HG03135 (cell line): ENCODE measurements around the gene MTG1.
"Not testable (repeated sequence)": the region's sequence is repeated elsewhere in the genome, so short reads cannot be mapped to it uniquely, and the experiment has no call there.

Experiments used
- ATAC-seq: cut with Tn5 transposase; IDR thresholded peaks from one replicate; pipeline ENCODE4 v1.9.1; 2021; ENCODE audit warnings: mild to moderate bottlenecking, moderate library complexity; ENCODE audit not compliant: unreplicated experiment

The MTG1 gene

DNA sequence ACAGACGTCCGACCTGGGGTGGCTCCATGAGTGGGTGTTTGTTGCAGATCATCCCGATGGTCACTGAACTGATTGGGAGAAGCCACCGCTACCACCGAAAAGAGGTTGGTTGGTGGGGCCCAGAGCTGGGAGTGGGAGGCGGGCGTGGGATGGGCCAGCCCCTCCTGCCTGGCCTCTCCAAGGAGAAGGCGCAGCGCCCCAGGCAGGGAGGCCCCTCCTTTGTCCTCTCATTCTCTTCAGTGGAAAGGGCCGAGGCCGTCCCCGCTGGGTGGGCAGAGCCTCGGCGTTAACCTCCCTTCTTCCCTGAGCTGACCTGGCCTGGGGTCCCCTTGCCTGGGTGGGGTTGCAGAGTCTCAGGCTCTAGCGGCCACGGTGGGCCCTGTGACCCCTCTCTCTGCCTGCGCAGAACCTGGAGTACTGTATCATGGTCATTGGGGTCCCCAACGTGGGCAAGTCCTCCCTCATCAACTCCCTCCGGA is 5.2 kb downstream of the MTG1 start:
- no peak for ATAC-seq

DNA sequence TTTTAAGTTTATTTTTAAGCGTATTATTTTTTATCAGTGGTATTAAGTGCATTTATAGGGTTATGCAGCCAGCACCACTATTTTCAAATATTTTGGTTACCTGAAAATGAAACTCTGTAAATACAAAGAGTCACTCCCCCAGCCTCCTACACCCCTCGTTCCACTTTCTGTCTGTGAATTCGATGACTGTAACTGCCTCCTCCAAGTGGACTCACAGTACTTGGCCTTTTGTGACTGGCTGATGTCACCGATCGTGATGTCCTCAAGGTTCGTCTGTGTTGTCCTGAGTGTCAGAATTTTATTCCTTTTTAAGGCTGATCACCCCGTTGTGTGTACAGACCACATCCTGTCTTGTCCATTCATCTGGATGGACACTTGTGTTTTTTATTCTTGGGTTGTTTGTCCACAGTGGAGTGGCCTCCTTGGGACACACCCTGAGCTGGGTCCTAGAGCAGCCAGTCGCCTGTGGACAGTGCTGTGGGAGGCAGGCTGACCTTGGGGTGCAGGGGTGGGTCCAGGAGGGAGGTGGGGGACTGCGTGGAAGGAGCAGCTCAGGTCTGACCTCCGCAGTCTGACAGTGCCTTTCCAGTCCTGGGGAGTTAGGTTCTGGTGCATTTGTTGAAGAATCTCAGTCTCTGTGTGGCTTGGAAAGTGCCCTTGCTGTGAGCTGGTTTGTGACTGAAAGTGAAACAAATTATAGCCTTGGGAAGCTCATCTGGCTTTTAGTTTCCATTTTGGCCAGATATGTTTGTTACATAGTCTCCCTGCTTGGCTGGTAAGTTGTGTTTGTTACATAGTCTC is 6.9 kb downstream of the MTG1 start:
- peak; percentile 72 for ATAC-seq

DNA sequence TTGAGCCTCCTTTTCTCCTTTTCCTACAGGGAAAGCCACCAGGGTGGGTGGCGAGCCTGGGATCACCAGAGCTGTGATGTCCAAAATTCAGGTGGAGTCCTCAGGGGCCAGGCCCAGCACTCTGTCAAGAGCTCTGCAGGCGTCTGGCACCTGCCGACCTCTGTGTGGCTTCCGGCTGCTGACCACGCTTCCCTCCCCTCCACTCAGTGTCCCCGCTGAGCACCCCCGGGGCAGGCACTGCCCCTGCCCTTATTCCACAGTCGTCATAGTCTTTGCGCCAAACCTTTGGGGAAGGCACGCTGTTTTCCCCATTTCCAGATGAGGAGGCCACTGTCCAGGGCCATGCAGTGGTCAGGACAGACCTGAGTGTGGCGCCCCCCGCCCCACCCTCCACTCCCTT is 7.5 kb downstream of the MTG1 start:
- ATAC-seq, result peak; percentile 2

DNA sequence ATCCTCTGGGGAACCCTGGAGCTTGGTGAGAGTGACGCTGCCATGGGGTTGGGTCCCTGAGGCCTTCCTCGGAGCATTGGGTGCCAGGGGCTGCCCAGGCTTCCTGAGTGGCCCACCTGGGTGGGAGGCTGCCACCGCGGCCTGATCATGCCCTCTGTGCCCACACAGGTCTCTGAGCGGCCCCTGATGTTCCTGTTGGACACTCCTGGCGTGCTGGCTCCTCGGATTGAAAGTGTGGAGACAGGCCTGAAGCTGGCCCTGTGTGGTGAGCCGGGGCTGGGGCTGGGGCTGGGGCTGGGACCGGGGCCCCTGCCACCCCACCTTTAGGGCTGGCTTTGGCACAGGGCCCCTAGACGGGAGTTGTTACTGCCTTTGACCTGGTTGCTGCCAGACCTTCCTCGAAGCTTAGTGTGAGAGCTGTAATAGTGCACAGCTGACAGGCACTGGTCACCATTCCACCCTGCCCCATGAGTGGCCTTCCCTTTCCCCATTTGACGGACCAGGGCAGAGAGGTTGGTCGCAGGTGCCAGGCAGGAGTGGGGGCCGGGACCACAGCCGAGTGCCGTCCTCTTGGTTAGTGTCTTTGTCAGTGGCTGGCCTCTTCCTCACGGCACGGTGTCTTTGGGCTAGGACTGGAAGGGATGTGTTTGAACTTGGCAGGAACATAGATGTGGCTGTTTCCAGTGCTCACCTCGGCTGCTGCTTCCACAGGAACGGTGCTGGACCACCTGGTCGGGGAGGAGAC is 8.2 kb downstream of the MTG1 start:
- ATAC-seq, result no peak

DNA sequence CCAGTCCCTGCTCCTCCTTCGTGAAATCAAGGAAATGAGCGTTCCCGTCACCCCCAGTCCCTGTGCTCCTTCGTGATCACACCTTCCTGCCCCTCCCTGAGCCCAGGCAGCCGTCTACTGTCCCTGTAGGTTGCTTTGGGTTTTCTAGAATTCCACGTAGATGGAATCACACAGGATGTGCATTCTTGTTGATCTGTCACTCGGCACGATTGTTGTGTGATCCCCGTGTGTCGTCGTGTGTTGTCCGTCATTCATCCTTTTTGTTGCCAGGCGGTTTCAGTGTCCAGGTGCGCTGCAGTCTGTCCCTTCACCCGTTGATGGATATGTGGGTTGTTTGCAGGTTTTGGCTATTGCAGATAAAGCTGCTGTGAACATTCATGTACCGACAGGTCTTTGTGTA is 9.4 kb downstream of the MTG1 start:
- no peak for ATAC-seq

DNA sequence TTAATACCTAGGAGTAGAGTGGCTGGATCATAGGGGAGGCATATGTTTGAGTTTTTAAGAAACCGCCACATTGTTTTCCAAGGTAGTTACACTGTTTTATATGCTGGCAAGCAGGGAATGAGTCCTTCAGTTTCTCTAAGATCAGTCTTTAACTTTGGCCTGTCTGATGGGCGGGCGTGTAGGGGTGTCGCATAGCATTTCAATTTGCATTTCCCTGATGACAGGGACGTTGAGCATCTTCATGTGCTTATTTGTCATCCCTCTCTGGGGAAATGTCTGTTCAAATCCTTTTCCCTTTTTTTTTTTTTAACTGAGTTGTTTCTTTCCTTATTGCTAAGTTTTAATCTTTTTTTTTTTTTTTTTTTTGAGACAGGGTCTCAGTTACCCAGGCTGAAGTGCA is 9.8 kb downstream of the MTG1 start:
- ATAC-seq, result no peak

DNA sequence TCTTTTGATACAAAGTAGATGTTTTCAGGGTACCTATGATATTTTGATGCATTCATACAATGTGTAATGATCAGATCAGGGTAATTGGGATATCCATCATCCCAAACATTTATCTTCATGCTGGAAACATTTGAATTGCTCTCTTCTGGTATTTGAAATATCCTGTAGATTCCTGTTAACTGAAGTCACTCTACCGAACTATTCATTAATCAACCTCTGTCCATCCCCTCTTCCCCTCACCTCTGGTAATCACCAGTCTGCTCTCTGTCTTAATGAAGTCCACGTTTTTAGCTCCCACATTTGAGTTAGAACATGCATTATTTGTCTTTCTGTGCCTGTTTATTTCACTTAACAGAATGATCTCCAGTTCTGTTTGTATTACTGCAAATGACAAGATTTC is 11.3 kb downstream of the MTG1 start:
- no peak for ATAC-seq

DNA sequence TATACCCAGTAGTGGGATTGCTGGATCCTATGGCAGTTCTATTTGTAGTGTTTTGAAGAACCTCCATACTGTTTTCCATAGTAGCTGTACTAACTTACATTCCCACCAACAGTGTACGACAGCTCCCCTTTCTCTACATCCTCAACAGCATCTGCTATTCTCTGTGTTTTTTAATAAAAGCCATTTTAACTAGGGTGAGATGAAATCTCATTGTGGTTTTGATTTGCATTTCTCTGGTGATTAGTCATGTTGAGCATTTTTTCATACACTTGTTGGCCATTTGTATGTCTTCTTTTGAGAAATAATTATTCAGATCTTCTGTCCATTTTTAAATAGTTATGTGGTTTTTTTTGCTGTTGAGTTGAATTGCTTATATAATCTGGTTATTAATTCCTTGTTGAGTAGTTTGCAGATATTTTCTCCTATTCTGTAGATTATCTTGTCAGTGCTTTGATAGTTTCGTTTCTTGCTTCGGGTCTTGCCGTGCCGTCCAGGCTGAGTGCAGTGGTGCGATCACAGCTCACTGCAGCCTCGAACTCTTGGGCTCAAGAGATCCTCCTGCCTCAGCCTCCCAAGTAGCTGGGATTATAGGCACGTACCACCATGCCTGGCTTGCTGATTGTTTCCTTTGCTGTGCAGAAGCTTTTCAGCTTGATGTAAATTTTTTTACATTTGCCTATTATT is 12.0 kb downstream of the MTG1 start:
- no peak for ATAC-seq

DNA sequence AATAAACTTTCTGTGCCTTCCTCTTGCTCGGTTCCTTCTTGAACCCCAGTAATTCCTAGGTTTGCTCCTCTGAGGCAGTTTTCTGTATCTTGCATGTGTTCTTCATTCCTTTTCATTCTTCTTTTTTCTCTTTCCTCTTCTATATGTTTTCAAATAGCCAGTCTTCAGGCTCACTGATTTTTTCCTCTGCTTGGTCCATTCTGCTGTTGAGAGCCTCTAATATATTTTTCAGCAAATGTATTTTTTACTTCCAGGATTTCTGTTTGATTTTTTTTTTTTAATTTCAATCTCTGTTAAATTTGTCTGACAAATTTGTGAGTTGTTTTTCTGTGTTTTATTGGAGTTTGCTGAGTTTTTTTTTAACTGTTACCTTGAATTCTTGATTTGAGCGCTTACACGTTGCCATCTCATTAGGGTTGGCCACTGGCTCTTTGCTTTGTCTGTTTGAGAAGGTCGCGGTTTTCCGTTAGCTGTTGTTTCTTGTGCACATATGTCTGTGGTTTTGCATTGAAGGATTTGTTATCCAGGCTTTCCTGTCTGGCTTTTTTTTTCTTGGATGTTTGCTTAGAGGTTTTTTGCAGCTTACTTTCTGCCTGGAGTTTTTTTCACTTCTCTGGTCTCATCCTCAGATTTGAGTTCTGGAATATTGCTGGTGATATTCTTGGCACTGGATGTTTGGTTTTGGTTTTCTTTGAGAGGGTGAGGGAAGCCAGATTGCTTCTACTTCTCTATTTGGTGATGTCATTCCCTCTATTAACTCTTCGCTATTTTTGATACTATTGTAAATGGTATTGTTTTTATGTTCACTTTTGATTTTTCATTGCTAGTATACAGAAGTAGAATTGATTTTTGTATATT is 17.8 kb downstream of the MTG1 start:
- no peak for ATAC-seq

DNA sequence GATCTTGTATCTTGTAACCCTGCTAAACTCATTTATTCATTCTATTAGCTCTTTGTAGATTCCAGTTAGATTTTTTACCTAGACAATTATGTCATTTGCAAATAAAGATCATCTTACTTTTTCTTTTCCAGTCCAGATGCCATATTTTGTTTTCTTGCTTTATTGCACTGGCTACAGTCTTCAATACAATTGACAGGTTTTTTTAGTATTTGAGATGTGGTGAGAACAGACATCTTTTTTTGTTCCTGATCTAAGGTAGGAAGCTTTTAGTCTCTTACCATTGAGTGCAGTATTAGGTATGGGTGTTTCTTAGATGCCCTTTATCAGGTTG is 18.4 kb downstream of the MTG1 start:
- no peak for ATAC-seq

DNA sequence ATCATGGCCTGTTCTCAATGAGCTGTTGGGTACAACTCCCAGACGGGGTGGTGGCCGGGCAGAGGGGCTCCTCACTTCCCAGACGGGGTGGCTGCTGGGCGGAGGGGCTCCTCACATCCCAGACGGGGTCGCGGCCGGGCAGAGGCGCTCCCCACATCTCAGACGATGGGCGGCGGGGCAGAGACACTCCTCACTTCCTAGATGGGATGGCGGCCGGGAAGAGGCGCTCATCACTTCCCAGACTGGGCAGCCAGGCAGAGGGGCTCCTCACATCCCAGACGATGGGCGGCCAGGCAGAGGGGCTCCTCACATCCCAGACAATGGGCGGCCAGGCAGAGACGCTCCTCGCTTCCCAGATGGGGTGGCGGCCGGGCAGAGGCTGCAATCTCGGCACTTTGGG is 20.4 kb downstream of the MTG1 start:
- ATAC-seq, result not testable (repeated sequence)

DNA sequence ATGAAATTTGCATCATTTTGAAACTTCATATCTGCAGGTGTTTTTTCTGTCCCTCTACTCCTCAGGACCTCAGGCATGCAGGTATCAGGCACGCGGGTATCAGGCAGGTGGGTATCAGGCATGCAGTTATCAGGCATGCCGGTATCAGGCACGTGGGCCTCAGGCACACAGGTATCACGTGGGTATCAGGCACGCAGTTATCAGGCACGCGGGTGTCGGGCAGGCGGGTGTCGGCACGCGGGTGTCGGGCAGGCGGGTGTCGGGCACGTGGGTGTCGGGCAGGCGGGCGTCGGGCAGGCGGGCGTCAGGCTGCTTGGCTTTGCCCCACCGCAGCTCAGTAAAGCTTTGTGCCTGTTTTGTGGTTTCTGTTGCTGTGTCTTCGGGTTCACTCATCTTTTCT is 21.8 kb downstream of the MTG1 start:
- no peak for ATAC-seq

DNA sequence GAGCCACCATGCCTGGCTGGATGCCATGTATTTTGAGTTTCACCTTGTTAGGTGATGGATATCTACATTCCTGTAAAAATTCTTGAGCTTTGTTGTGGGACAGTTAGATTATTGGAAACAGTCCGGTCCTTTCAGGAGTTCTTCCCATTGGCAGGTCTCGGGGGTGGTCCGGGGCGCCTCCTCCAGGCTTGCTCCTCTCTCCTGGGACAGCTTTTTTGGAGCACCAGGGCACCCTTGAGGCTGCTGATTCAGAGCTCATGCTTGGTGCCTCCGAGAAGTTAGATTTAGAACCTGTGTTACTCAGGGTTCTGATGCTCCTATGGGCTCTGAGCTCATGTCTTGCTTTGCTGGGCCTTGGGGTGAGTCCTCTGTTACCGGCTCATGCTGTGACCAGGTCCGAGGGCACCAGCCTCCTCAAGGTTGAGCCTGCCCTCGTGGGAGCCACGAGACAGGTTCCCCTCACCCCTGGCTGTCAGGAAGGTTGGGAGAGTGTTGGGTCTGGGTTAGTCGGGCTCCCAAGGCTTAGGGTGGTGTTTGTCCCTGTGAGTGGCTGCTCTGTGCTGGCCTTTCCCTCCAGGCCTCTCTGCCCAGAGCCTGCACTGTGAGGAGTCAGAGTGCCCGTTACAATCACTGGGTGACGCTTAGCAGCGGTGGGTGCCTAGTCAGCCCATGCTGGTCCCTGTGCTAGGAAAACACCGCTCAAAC is 24.5 kb downstream of the MTG1 start:
- ATAC-seq, result no peak

DNA sequence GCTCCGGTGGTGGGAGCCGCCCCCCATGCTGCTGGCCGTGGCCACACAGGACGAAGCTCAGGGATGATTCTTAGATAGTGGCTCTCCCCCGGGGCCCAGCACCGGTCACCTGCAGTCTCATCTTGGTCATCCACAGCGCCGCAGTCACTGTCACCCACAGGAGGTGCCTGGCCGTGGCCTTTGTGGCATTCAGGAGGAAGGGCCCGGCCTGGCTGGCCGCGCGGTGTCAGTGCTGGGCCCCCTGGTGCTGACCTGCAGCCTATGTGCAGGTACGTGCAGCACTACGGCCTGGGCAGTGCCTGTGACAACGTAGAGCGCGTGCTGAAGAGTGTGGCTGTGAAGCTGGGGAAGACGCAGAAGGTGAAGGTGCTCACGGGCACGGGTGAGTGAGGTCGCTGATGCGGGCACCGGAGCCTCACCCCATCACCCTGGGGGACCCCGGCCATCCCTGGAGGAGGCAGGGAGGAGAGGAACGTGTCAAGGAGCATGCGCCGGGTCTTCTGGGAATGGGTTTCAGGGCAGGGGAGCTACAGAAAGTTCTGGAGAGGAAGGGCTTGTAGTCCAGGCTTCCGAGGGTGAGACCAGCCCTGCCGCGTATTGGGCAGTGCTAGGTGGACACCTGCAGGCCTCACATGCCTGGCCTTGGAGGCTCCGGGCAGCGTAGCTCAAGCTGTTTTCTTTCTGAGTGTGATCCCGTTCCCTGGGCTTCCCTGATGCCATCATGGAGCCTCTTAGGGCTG is 25.4 kb downstream of the MTG1 start:
- no peak for ATAC-seq

DNA sequence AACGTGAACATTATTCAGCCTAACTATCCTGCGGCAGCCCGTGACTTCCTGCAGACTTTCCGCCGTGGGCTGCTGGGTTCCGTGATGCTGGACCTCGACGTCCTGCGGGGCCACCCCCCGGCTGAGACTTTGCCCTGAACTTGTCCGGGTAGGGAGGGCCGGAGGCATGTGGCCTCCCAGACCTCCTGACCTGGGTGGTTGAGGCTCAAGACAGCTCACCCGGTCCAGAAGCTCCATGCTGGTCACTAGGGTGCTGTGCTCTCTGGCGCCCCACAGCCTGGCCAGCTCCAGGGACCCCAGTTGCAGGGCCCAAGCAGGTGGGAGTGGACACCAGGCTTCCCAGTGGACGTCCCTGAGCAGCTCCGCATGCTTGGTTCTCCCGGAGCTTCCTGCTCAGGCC is 26.1 kb downstream of the MTG1 start:
- ATAC-seq, result no peak

DNA sequence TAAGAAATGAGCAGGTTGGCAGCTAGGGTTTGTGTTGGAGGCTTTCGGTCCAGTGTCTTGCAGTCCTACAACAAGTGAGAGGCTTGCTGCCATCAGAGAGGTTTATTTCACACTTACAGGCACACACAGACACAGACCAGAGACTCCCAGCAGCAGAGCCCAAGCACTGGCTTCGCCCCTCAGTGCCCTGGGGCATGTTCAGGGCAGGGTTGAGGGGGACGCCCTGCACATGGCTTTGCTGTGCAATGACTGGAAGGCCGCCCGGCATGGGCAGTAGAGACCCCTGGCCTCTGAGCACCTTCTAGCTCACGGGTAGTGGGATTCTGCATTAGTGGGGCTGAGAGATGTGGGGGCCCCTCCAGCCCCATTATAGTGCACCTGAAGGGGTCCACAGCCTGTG is 26.6 kb downstream of the MTG1 start:
- no peak for ATAC-seq

DNA sequence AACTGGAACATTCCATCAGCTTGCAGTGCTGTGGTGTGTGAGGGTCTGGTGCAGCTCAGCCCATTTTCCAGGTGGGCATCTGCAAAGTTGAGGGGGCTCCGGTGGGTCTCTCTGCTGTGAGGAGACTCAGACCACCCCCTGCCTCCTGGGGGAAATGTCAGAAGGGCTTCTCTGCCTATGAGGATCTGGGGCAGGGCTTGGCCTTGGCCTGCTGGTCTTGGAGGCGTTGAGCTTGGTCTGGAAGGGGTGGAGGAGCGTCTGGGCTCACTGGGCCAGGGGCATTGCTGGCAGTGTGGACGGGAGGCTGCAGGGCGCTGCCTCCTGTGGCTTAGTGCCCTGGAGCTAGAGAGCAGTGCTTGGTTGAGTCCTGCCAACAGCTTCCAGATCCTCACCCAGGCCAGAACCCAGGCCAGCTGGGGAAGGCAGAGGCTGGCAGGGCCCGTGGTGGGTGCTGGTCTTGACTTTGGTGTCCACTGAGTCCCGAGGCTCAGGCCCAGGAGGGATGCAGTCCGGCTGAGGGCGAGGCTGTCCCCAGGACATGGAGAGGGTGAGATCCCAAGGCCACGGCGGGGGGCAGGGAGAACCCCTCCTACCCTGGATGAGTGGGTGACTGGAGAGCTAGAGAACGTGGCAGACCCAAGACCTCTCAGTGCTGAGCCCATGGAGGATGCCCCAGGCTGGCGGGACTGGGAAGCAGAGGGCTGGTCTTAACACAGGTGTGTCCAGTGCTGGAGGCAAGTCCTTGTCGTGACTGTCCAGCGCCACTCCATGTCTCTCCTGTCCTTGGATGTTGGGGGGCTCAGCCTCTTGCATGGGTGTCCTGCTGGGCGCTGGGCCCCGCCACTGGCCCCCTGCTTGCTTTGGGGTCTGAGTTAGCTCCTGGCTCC is 27.6 kb downstream of the MTG1 start:
- no peak for ATAC-seq

DNA sequence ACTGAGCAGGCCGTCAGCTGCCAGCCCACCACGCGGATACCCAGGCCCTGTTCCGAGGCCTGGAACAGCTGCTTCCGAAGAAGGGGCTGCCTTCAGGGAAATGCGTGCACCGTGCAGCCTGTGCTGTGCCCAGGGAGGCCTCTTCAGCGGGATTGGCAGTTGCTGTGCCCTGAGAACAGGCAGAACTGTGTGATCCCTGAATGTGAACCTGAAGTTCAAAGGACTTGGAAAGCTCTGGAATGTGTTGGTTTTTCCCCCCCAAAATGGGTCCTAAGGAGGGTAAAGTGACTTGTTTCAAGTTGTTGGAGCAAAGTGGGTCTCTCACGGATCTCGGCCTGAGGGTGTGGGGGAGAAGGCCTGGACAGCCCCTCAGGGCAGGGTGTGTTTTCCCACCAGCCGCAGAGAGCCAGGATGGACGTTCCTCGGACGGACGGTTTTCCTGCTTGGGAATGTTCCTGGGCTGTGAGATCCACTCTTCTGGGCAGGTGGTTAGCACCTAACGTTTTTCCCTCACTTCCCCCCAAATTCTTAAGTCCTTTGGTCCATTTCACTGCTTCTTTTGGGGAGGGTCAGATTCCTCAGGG is 28.4 kb downstream of the MTG1 start:
- no peak for ATAC-seq
